Karpas-422 (cell line): ENCODE data around the gene GIMAP4. TPM values are rescaled to one million over a fixed set of nuclear protein-coding genes. Genes with fewer than 3 reads are reported as not detected.
"Not testable (repeated sequence)": the region's sequence is repeated elsewhere in the genome, so short reads cannot be mapped to it uniquely, and the experiment has no call there.

ENCODE experiments used
- DNase-seq: peaks from one replicate; pipeline ENCODE4 v3.0.0-alpha.2; 2015
- H2AFZ ChIP-seq: fragments of 200-600 bp; sonication (generic); 2 replicates; pipeline ENCODE4 v1.6.1; 2014; ENCODE audit warnings: antibody characterized with exemption, low read length, mixed read lengths
- H3K27ac ChIP-seq: fragments of 200-600 bp; sonication (generic); 2 replicates; pipeline ENCODE4 v1.5.1; 2014; ENCODE audit warnings: mild to moderate bottlenecking, low read length, moderate library complexity
- H3K27me3 ChIP-seq: fragments of 200-600 bp; sonication (generic); 2 replicates; pipeline ENCODE4 v1.6.1; 2014; ENCODE audit warnings: low read length, mixed read lengths
- H3K36me3 ChIP-seq: fragments of 200-600 bp; sonication (generic); 2 replicates; pipeline ENCODE4 v1.6.1; 2014; ENCODE audit warnings: low read length, mixed read lengths; ENCODE audit not compliant: insufficient read depth
- H3K4me1 ChIP-seq: fragments of 200-600 bp; sonication (generic); 2 replicates; pipeline ENCODE4 v1.6.1; 2014; ENCODE audit warnings: mild to moderate bottlenecking, low read length, mixed read lengths
- H3K4me2 ChIP-seq: fragments of 200-600 bp; sonication (generic); 2 replicates; pipeline ENCODE4 v1.6.1; 2014; ENCODE audit warnings: low read length, low read depth, mild to moderate bottlenecking; ENCODE audit not compliant: poor library complexity, severe bottlenecking
- H3K4me3 ChIP-seq: fragments of 200-600 bp; sonication (generic); 2 replicates; pipeline ENCODE4 v1.5.1; 2014; ENCODE audit warnings: mild to moderate bottlenecking, antibody characterized with exemption, low read length, mixed read lengths
- H3K79me2 ChIP-seq: fragments of 200-600 bp; sonication (generic); 2 replicates; pipeline ENCODE4 v1.6.1; 2014; ENCODE audit warnings: mild to moderate bottlenecking, low read length, mixed read lengths
- H3K9ac ChIP-seq: fragments of 200-600 bp; sonication (generic); 2 replicates; pipeline ENCODE4 v1.6.0; 2014; ENCODE audit warnings: low read length
- H3K9me2 ChIP-seq: fragments of 200-600 bp; sonication (generic), shearing (Covaris generic); replicated peaks from 2 replicates; pipeline ENCODE4 v1.6.0; 2014; ENCODE audit warnings: mild to moderate bottlenecking, low read length, moderate library complexity; ENCODE audit not compliant: insufficient read depth
- H3K9me3 ChIP-seq: fragments of 300-700, 200-600 bp; sonication (generic); 2 replicates; pipeline ENCODE4 v1.6.1; 2014; ENCODE audit warnings: low read length, mixed read lengths
- H4K20me1 ChIP-seq: fragments of 200-600 bp; sonication (generic); 2 replicates; pipeline ENCODE4 v1.6.1; 2014; ENCODE audit warnings: mild to moderate bottlenecking, antibody characterized with exemption, low read length, low read depth; ENCODE audit not compliant: insufficient read depth
- total RNA-seq: library from RNA; depleted of rRNA; stranded (reverse); fragments of >200 nt; shearing (Covaris generic); gene quantifications from 2 replicates; pipeline ENCODE4 v1.2.3, GENCODE V29; 2014; ENCODE audit warnings: low replicate concordance

Gene GIMAP4
- total RNA-seq, 1 experiment from 2014 or later, result not detected

GRCh38 chr7:150585199-150585598, 18.0 kb downstream of the GIMAP4 start:
- no peak overlapping the region for H3K27ac ChIP-seq
- H3K79me2 ChIP-seq, result no peaks in the 10 kb centered on the region
- no peak overlapping the region for H3K4me3 ChIP-seq
- no peak overlapping the region for H3K9ac ChIP-seq
- DNase-seq, result no peak
- H2AFZ ChIP-seq, result no peak overlapping the region
- H3K4me1 ChIP-seq, result no peaks in the 10 kb centered on the region
- H3K9me3 ChIP-seq, result no peaks in the 10 kb centered on the region
- no peaks in the 10 kb centered on the region for H3K27me3 ChIP-seq
- H3K9me2 ChIP-seq, result no peaks in the 10 kb centered on the region
- no peaks in the 10 kb centered on the region for H4K20me1 ChIP-seq
- no peak overlapping the region for H3K4me2 ChIP-seq
- H3K36me3 ChIP-seq, result no peaks in the 10 kb centered on the region

DNA sequence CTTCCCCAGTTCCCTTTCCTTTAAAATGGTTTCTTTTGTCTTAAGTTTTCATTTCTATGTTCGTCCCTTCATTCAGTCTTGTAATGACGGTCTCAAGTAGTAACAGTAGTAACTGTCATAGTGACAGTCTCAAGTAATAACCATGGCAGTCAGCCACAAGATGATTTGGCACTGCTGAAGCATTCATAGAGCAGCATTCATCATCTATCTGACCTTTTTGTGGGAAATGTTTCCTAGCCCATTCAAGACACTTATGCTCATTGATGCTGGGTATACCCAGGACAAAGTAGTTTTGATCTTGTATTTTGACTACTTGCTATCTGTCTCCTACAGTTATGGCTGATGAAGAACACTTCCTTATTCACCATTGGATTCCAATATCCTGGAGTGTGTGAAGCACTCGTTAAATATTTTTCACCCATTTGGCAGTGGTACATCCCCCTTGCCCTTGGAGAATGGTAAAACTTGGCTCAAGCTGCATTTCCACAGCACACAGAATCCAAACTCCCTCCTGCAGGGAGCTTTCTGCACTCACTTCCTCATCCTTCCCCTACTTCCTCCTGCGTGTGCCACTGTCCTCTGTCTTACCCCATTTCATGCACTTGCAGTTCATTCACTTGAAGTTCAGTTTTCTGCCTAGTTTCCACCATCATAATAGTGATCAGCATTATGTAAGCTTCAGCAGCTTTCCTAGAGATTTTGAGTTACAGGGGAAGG, 19.0 kb downstream of the GIMAP4 start:
- H3K9me3 ChIP-seq, result no peaks in the 10 kb centered on the region
- no peak for DNase-seq
- no peaks in the 10 kb centered on the region for H3K36me3 ChIP-seq
- no peak overlapping the region for H3K9ac ChIP-seq
- H3K27ac ChIP-seq, result no peak overlapping the region
- no peak overlapping the region for H3K4me2 ChIP-seq
- H3K4me3 ChIP-seq, result no peak overlapping the region
- no peaks in the 10 kb centered on the region for H3K9me2 ChIP-seq
- no peaks in the 10 kb centered on the region for H3K4me1 ChIP-seq
- no peaks in the 10 kb centered on the region for H3K27me3 ChIP-seq
- no peak overlapping the region for H2AFZ ChIP-seq
- no peaks in the 10 kb centered on the region for H4K20me1 ChIP-seq
- no peaks in the 10 kb centered on the region for H3K79me2 ChIP-seq

- no peak for DNase-seq
- no peaks in the 10 kb centered on the region for H3K9me2 ChIP-seq
- H2AFZ ChIP-seq, result no peak overlapping the region
- no peak overlapping the region for H3K9ac ChIP-seq
- H3K27me3 ChIP-seq, result no peaks in the 10 kb centered on the region
- H3K4me3 ChIP-seq, result no peak overlapping the region
- H3K4me2 ChIP-seq, result no peak overlapping the region
- H3K4me1 ChIP-seq, result no peaks in the 10 kb centered on the region
- no peaks in the 10 kb centered on the region for H3K9me3 ChIP-seq
- no peaks in the 10 kb centered on the region for H3K36me3 ChIP-seq
- no peaks in the 10 kb centered on the region for H3K79me2 ChIP-seq
- no peak overlapping the region for H3K27ac ChIP-seq
- H4K20me1 ChIP-seq, result no peaks in the 10 kb centered on the region
Measured at GRCh38 chr7:150586785-150587152, 19.6 kb downstream of the GIMAP4 start.

DNA sequence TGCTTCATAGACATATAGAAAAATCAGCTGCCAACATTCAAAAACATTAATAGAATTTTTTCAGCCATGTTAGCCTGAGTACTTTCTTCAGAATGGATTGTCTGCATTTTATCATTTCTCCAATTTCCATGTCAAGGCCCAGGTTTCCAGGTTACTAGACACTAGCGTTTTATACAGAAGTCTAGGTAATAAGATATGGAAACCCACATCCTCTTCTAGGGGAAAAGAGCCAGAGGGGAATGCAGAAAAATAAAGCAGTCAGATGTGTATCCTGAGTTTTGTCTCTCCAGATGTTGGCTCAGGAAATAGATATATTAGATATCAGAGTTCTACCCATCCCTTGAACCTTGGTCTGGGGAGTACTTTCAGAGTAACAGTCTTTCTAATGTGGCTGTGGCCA, 20.4 kb downstream of the GIMAP4 start:
- H3K79me2 ChIP-seq, result no peaks in the 10 kb centered on the region
- no peaks in the 10 kb centered on the region for H3K4me1 ChIP-seq
- H3K9me3 ChIP-seq, result no peaks in the 10 kb centered on the region
- H3K4me2 ChIP-seq, result no peak overlapping the region
- H3K4me3 ChIP-seq, result no peak overlapping the region
- no peaks in the 10 kb centered on the region for H4K20me1 ChIP-seq
- DNase-seq, result no peak
- H2AFZ ChIP-seq, result no peak overlapping the region
- no peak overlapping the region for H3K27ac ChIP-seq
- H3K9ac ChIP-seq, result no peak overlapping the region
- H3K27me3 ChIP-seq, result no peaks in the 10 kb centered on the region
- H3K36me3 ChIP-seq, result no peaks in the 10 kb centered on the region
- no peaks in the 10 kb centered on the region for H3K9me2 ChIP-seq

DNA sequence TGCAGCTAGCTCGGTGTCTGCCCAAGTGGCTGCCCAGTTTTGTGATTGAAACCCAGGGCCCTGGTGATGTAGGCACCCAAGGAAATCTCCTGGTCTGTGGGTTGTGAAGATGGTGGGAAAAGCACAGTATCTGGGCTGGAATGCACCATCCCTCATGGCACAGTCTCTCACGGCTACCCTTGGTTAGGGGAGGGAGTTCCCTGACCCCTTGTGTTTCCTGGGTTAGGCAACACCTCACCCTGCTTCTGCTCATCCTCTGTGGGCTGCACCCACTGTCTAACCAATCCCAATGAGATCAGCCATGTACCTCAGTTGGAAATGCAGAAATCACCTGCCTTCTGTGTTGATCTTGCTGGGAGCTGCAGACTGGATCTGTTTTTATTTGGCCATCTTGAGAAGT, 27.6 kb downstream of the GIMAP4 start:
- H3K9me2 ChIP-seq, result no peaks in the 10 kb centered on the region
- H3K9ac ChIP-seq, result no peak overlapping the region
- H3K27me3 ChIP-seq, result no peaks in the 10 kb centered on the region
- no peaks in the 10 kb centered on the region for H4K20me1 ChIP-seq
- no peak for DNase-seq
- H3K4me2 ChIP-seq, result no peak overlapping the region
- H3K9me3 ChIP-seq, result no peaks in the 10 kb centered on the region
- no peak overlapping the region for H3K4me3 ChIP-seq
- no peaks in the 10 kb centered on the region for H3K79me2 ChIP-seq
- H3K27ac ChIP-seq, result no peak overlapping the region
- H3K36me3 ChIP-seq, result no peaks in the 10 kb centered on the region
- no peak overlapping the region for H2AFZ ChIP-seq
- H3K4me1 ChIP-seq, result no peaks in the 10 kb centered on the region

GRCh38 chr7:150595361-150595760, 28.2 kb downstream of the GIMAP4 start:
- no peaks in the 10 kb centered on the region for H3K36me3 ChIP-seq
- no peak overlapping the region for H3K4me2 ChIP-seq
- H3K4me1 ChIP-seq, result no peaks in the 10 kb centered on the region
- no peaks in the 10 kb centered on the region for H3K9me3 ChIP-seq
- H3K4me3 ChIP-seq, result no peak overlapping the region
- H3K27ac ChIP-seq, result no peak overlapping the region
- H3K9ac ChIP-seq, result no peak overlapping the region
- no peaks in the 10 kb centered on the region for H4K20me1 ChIP-seq
- no peak overlapping the region for H2AFZ ChIP-seq
- H3K9me2 ChIP-seq, result no peaks in the 10 kb centered on the region
- DNase-seq, result no peak
- H3K79me2 ChIP-seq, result no peaks in the 10 kb centered on the region
- no peaks in the 10 kb centered on the region for H3K27me3 ChIP-seq

DNA sequence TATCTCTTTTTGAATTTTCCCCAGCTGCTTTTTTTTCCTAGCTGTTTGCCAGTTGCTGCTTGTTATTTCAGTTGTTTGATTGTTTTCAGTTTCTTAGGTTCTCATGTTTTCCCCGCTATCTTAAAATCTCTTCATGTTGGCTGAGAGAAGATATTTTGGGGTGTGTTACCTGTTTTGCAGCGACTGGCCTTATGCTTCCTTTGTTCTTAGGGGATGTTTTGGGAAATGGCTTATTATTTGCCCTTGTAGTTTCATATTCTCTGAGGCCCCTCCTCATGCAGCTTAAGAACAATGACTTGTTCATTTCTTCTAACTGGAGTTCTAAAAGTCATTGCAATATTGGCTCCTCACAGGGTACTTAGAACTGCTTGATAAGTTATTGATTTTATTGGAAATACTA, 36.4 kb downstream of the GIMAP4 start:
- H4K20me1 ChIP-seq, H3K36me3 ChIP-seq, H3K4me3 ChIP-seq, H3K27ac ChIP-seq, H3K27me3 ChIP-seq, H3K4me1 ChIP-seq, H3K9me3 ChIP-seq, H3K4me2 ChIP-seq, H3K9me2 ChIP-seq, DNase-seq, H3K79me2 ChIP-seq, H3K9ac ChIP-seq, H2AFZ ChIP-seq: not testable (repeated sequence)

DNA sequence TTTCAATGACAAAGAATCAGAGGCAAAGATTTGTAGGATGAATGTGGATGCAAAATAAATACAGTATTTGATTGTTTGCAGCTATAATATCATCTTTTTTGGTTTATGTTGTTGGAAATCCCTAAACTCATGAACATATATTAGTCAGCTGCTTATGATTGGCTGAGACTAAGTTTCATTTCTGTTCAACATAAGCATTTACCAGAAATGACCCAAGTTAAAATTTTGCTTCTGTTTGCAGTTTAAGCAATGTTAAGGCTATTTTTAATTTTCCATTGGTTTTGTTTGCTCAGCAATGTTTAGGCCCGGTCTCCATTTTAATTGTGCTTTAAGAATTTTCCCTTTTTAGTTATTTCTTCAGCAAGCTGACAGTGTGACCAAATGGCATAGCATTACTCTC, 43.0 kb downstream of the GIMAP4 start:
- H3K9me2 ChIP-seq, result no peaks in the 10 kb centered on the region
- H3K4me1 ChIP-seq, result no peaks in the 10 kb centered on the region
- H3K79me2 ChIP-seq, result no peaks in the 10 kb centered on the region
- H3K9ac ChIP-seq, result no peak overlapping the region
- no peak overlapping the region for H3K27ac ChIP-seq
- H4K20me1 ChIP-seq, result no peaks in the 10 kb centered on the region
- DNase-seq, result no peak
- no peak overlapping the region for H3K4me2 ChIP-seq
- no peaks in the 10 kb centered on the region for H3K27me3 ChIP-seq
- no peaks in the 10 kb centered on the region for H3K9me3 ChIP-seq
- no peak overlapping the region for H3K4me3 ChIP-seq
- H2AFZ ChIP-seq, result no peak overlapping the region
- H3K36me3 ChIP-seq, result no peaks in the 10 kb centered on the region

DNA sequence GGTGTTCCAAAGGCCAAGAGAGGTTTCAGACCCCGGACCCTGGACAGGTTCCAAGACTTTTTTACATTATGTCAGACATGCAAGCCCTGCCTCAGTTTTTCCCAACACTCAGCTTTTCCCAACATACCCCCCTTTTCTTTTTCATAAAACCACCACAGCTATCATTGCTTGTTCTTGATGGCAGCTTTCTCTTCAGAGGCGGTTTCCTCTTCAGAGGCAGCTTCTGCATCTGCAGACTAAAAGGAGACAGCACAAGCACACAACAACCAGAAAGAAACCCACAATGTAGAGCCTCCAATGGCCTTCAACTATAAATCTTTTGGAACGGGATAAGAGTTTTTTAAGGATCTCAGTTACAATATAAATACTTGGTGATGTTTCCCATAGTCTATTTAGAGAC, 45.7 kb downstream of the GIMAP4 start:
- Histone ChIP-seq H2AFZ (no peak overlapping the region), H4K20me1 (no peaks in the 10 kb centered on the region), H3K79me2 (no peaks in the 10 kb centered on the region), H3K27me3 (no peaks in the 10 kb centered on the region), H3K4me3 (no peak overlapping the region), H3K9ac (no peak overlapping the region), H3K27ac (no peak overlapping the region), H3K9me2 (no peaks in the 10 kb centered on the region), H3K4me1 (no peaks in the 10 kb centered on the region), H3K9me3 (no peaks in the 10 kb centered on the region), H3K36me3 (no peaks in the 10 kb centered on the region), H3K4me2 (no peak overlapping the region)
- DNase-seq, result no peak
